ENCODE measurements around the gene ACSL4. TPM values are rescaled to one million over a fixed set of nuclear protein-coding genes. Genes with fewer than 3 reads are reported as not detected.
A peak's percentile ranks its signal among the peaks of the same experiment; 100 is the strongest.

ACSL4 gene
- total RNA-seq, 3 donors from 2014 or later (not counting 1 experiment from before 2014, with no cell fraction given), result 19.8 to 28.4 (median 21.7) TPM

DNA sequence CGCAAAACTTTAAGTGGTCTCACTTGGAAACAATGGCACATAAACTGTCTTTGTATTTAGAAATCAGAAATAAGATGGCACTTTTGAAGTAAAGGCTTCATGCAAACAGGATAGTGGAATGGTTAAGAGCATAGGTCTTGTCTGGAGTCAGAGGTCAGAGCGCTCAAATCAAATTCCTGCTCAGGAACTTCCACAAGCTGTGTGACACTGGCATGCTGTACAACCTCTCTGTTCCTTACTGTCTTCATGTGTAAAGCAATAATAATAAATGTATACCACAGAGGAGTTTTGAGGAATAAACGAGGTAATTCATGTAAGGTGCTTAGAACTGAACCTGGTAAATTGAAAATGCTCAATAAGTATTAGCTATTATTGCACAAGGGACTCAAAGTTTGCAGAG, 43.4 kb upstream of the ACSL4 start:
- Histone ChIP-seq H3K36me3 (ENCODE audit: control insufficient read depth, insufficient read depth, low read length) (no peaks in the 10 kb centered on the region), H3K9me3 (ENCODE audit: control insufficient read depth, insufficient read depth, low read length) (no peaks in the 10 kb centered on the region), H3K4me3 (ENCODE audit: low read length) (no peak overlapping the region), H3K27ac (ENCODE audit: low read length) (no peak overlapping the region), H3K4me1 (ENCODE audit: control insufficient read depth, insufficient read depth, low read length) (no peaks in the 10 kb centered on the region), H3K27me3 (ENCODE audit: control insufficient read depth, insufficient read depth, low read length) (no peaks in the 10 kb centered on the region)
- no peaks in the 10 kb centered on the region for H3K36me3 Mint-ChIP-seq
- DNase-seq, result no peak
- 75% methylated on average over 2 of the region's 3 CpGs for WGBS (ENCODE audit: insufficient coverage)
- H3K27ac Mint-ChIP-seq, result no peak overlapping the region
- no peak overlapping the region for H3K4me3 Mint-ChIP-seq
- H3K27me3 Mint-ChIP-seq (ENCODE audit: low read depth in 2 of 2), result peaks cover 0 to 6% of the 10 kb centered on the region in 2 donors
- no peaks in the 10 kb centered on the region for H3K4me1 Mint-ChIP-seq
- intact Hi-C loops (cut with micrococcal nuclease), result no loop called here
- no peak for ATAC-seq
- TF ChIP-seq, protein P1, sequence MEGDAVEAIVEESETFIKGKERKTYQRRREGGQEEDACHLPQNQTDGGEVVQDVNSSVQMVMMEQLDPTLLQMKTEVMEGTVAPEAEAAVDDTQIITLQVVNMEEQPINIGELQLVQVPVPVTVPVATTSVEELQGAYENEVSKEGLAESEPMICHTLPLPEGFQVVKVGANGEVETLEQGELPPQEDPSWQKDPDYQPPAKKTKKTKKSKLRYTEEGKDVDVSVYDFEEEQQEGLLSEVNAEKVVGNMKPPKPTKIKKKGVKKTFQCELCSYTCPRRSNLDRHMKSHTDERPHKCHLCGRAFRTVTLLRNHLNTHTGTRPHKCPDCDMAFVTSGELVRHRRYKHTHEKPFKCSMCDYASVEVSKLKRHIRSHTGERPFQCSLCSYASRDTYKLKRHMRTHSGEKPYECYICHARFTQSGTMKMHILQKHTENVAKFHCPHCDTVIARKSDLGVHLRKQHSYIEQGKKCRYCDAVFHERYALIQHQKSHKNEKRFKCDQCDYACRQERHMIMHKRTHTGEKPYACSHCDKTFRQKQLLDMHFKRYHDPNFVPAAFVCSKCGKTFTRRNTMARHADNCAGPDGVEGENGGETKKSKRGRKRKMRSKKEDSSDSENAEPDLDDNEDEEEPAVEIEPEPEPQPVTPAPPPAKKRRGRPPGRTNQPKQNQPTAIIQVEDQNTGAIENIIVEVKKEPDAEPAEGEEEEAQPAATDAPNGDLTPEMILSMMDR (IDR thresholded peaks at IDR 0.05), result no peak
- H3K9me3 Mint-ChIP-seq, result no peaks in the 10 kb centered on the region

DNA sequence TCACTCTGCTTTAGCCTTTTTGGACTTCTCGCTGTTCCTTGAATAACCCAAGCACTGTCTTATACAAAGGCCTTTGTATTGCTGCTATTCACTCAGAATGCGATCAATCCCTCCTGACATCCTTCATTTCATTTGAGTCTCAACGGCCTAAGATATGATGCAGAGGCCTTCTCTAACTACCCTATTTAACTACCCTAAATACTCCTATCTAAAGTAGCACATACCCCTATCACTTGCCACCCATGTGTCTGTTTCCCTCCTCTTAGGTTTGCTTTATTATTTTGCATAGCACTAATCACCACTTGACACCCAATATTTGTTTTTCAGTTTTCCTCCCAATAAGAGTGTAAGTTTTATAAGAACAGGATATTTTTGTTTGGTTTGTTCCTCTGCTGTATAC, 42.3 kb upstream of the ACSL4 start:
- no peaks in the 10 kb centered on the region for H3K4me1 Mint-ChIP-seq
- ATAC-seq, result no peak

DNA sequence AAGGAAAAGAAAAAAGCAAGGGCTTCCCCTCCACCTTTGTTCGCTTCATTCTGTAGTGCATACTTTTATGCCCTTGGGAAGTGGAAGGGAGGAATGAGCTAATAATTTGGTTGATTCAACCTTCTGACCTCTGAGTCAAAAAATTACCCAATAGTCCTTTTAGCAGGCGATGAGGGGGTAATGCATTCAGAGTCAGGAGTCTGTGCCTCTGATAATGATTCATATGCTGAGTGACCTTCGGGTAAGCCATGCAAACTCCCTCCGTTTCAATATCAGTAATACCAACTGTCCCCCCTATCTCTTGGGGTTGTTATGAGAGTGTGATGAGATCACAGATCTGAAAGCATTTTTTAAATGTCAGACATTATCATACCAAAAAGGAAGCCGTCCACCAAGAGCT, 41.6 kb upstream of the ACSL4 start:
- Histone ChIP-seq H3K4me1 (ENCODE audit: control insufficient read depth, insufficient read depth, low read length) (no peaks in the 10 kb centered on the region), H3K4me3 (ENCODE audit: low read length) (no peak overlapping the region), H3K27me3 (ENCODE audit: control insufficient read depth, insufficient read depth, low read length) (no peaks in the 10 kb centered on the region), H3K27ac (ENCODE audit: low read length) (no peak overlapping the region), H3K36me3 (ENCODE audit: control insufficient read depth, insufficient read depth, low read length) (no peaks in the 10 kb centered on the region), H3K9me3 (ENCODE audit: control insufficient read depth, insufficient read depth, low read length) (no peaks in the 10 kb centered on the region)
- Mint-ChIP-seq H3K4me1 (no peaks in the 10 kb centered on the region), H3K27ac (no peak overlapping the region), H3K36me3 (no peaks in the 10 kb centered on the region), H3K9me3 (no peaks in the 10 kb centered on the region), H3K27me3 (ENCODE audit: low read depth in 2 of 2) (peaks cover 0 to 6% of the 10 kb centered on the region in 2 donors), H3K4me3 (no peak overlapping the region)
- WGBS (ENCODE audit: insufficient coverage), result no CpG with 5 or more reads among the region's 5 CpGs
- intact Hi-C loops (cut with micrococcal nuclease), result no loop called here
- TF ChIP-seq, protein P1 (IDR thresholded peaks at IDR 0.05), result no peak
- ATAC-seq, result peak in 1 of 3 donors; percentile 76
- DNase-seq, result no peak

More for the DNA sequence above, 42.3 kb upstream of the ACSL4 start:
- Histone ChIP-seq H3K36me3 (ENCODE audit: control insufficient read depth, insufficient read depth, low read length) (no peaks in the 10 kb centered on the region), H3K27ac (ENCODE audit: low read length) (no peak overlapping the region), H3K9me3 (ENCODE audit: control insufficient read depth, insufficient read depth, low read length) (no peaks in the 10 kb centered on the region), H3K4me1 (ENCODE audit: control insufficient read depth, insufficient read depth, low read length) (no peaks in the 10 kb centered on the region), H3K4me3 (ENCODE audit: low read length) (no peak overlapping the region), H3K27me3 (ENCODE audit: control insufficient read depth, insufficient read depth, low read length) (no peaks in the 10 kb centered on the region)
- Mint-ChIP-seq H3K27ac (no peak overlapping the region), H3K27me3 (ENCODE audit: low read depth in 2 of 2) (peaks cover 0 to 6% of the 10 kb centered on the region in 2 donors), H3K9me3 (no peaks in the 10 kb centered on the region), H3K4me3 (no peak overlapping the region), H3K36me3 (no peaks in the 10 kb centered on the region)
- TF ChIP-seq, protein P1 (IDR thresholded peaks at IDR 0.05), result no peak
- 86% methylated on average over 3 of the region's 3 CpGs for WGBS (ENCODE audit: insufficient coverage)
- DNase-seq, result no peak
- intact Hi-C loops (cut with micrococcal nuclease), result no loop called here

DNA sequence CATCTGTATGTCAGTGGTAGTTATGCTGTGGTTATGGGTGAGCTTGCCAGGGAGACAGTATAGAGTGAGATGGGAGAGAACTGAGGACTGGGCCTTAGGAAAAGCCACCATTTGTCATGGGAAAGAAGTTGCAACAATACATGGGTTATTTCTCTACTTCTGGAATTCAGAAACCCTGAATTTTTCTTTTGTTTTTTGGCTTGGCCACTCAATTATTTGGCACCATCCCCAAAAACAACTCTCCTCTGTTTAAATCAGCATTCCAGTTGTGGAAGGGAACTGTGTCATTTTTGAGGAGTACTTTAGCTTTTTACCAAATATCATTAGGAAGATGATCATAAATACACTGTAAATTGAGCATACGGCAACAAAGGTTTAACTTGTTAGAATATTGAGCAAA, 41.1 kb upstream of the ACSL4 start:
- WGBS (ENCODE audit: insufficient coverage), result 100% methylated on average over 1 of the region's 1 CpG
- TF ChIP-seq, protein P1 (IDR thresholded peaks at IDR 0.05), result no peak
- DNase-seq (no peak), ATAC-seq (no peak)
- Mint-ChIP-seq H3K27ac (no peak overlapping the region), H3K4me3 (no peak overlapping the region), H3K9me3 (no peaks in the 10 kb centered on the region), H3K36me3 (no peaks in the 10 kb centered on the region), H3K4me1 (no peaks in the 10 kb centered on the region), H3K27me3 (ENCODE audit: low read depth in 2 of 2) (peaks cover 0 to 6% of the 10 kb centered on the region in 2 donors)
- Histone ChIP-seq H3K27me3 (ENCODE audit: control insufficient read depth, insufficient read depth, low read length) (no peaks in the 10 kb centered on the region), H3K27ac (ENCODE audit: low read length) (no peak overlapping the region), H3K4me1 (ENCODE audit: control insufficient read depth, insufficient read depth, low read length) (no peaks in the 10 kb centered on the region), H3K4me3 (ENCODE audit: low read length) (no peak overlapping the region), H3K9me3 (ENCODE audit: control insufficient read depth, insufficient read depth, low read length) (no peaks in the 10 kb centered on the region), H3K36me3 (ENCODE audit: control insufficient read depth, insufficient read depth, low read length) (no peaks in the 10 kb centered on the region)
- intact Hi-C loops (cut with micrococcal nuclease), result no loop called here

Data from natural killer cell (primary cell).